WTC11 (cell line): ENCODE results near the gene SGTA.

ENCODE experiments used
- ATF1 ChIP-seq: sonication (generic); formaldehyde crosslinking; IDR thresholded peaks from 2 replicates; pipeline ENCODE4 v1.8.1; 2023; ENCODE audit warnings: mild to moderate bottlenecking, moderate library complexity, missing genetic modification reagents
- CTCF ChIP-seq: fragments of 200-600 bp; IDR thresholded peaks from 2 replicates; pipeline ENCODE4 v1.8.0; 2022; ENCODE audit warnings: antibody characterized with exemption
- E2F5 ChIP-seq: sonication (generic); formaldehyde crosslinking; IDR thresholded peaks from 2 replicates; pipeline ENCODE4 v1.8.1; 2022; ENCODE audit warnings: mild to moderate bottlenecking, moderate library complexity, missing genetic modification reagents
- JAZF1 ChIP-seq: fragments of 250-450 bp; sonication (Bioruptor Pico); IDR thresholded peaks from 2 replicates; pipeline ENCODE4 v1.9.0; 2021; ENCODE audit warnings: moderate library complexity, mild to moderate bottlenecking, inconsistent platforms
- MAX ChIP-seq: sonication (generic); formaldehyde crosslinking; IDR thresholded peaks from 2 replicates; pipeline ENCODE4 v1.8.0; 2022; ENCODE audit warnings: mild to moderate bottlenecking, missing genetic modification reagents
- MYBL2 ChIP-seq: sonication (generic); formaldehyde crosslinking; IDR thresholded peaks from 2 replicates; pipeline ENCODE4 v1.8.1; 2023; ENCODE audit warnings: mild to moderate bottlenecking, moderate library complexity, missing genetic modification reagents
- PRDM15 ChIP-seq: sonication (generic); formaldehyde crosslinking; IDR thresholded peaks from 2 replicates; pipeline ENCODE4 v1.8.0; 2022; ENCODE audit warnings: missing genetic modification reagents
- RELA ChIP-seq: sonication (generic); formaldehyde crosslinking; IDR thresholded peaks from 2 replicates; pipeline ENCODE4 v1.8.1; 2022; ENCODE audit warnings: missing genetic modification reagents, mild to moderate bottlenecking, borderline replicate concordance
- STAT6 ChIP-seq: sonication (generic); formaldehyde crosslinking; conservative IDR thresholded peaks from 2 replicates; pipeline ENCODE4 v1.8.1; 2023; ENCODE audit warnings: mild to moderate bottlenecking, low read depth, missing genetic modification reagents, moderate library complexity
- USF2 ChIP-seq: sonication (generic); formaldehyde crosslinking; IDR thresholded peaks from 2 replicates; pipeline ENCODE4 v1.8.1; 2023; ENCODE audit warnings: mild to moderate bottlenecking, missing genetic modification reagents, moderate library complexity
- ZNF232 ChIP-seq: sonication (generic); formaldehyde crosslinking; IDR thresholded peaks from 2 replicates; pipeline ENCODE4 v1.8.0; 2022; ENCODE audit warnings: mild to moderate bottlenecking, missing genetic modification reagents

- TF ChIP-seq CTCF (no peak), MAX (CRISPR knock-in tag) (no peak), STAT6 (no peak), JAZF1 (CRISPR knock-in tag) (no peak), PRDM15 (CRISPR knock-in tag) (no peak), E2F5 (no peak), ZNF232 (CRISPR knock-in tag) (no peak), RELA (CRISPR knock-in tag) (no peak), USF2 (CRISPR knock-in tag) (no peak), ATF1 (CRISPR knock-in tag) (no peak), MYBL2 (CRISPR knock-in tag) (no peak)
These were observed 40.0 kb downstream of the SGTA start for GRCh38 chr19:2743099-2743498.
